ENCODE measurements around the gene SWT1.
A peak's percentile ranks its signal among the peaks of the same experiment; 100 is the strongest.

SWT1 gene

GRCh38 chr1:185155600-185156287 lies 1.2 kb upstream of the SWT1 start:
- Histone ChIP-seq H3F3A (ENCODE audit: low read depth) (no peaks in the 10 kb centered on the region), H2AFZ (ENCODE audit: low read length) (no peak overlapping the region), H3K9me3 (ENCODE audit: insufficient read depth, low read depth, low read length) (no peaks in the 10 kb centered on the region), H3K4me2 (ENCODE audit: low read depth, low read length, poor library complexity, severe bottlenecking) (peak overlapping the region; percentile 74), H3K27me3 (ENCODE audit: insufficient read depth, low read length, poor library complexity, severe bottlenecking) (no peaks in the 10 kb centered on the region), H3K79me2 (ENCODE audit: insufficient read depth, low read length) (peaks cover 19% of the 10 kb centered on the region), H3K9ac (ENCODE audit: low read depth, low read length, poor library complexity, severe bottlenecking) (peak overlapping the region; percentile 92), H3K4me1 (ENCODE audit: insufficient read depth, low read length, poor library complexity, severe bottlenecking) (peaks cover 37% of the 10 kb centered on the region), H3K4me3 (ENCODE audit: low read length, poor library complexity, severe bottlenecking) (peak overlapping the region; percentile 97), H3K36me3 (ENCODE audit: insufficient read depth, low read length) (no peaks in the 10 kb centered on the region), H4K20me1 (ENCODE audit: insufficient read depth, low read length, poor library complexity, severe bottlenecking) (peaks cover 6% of the 10 kb centered on the region), H3K9me2 (replicated peaks; ENCODE audit: low read depth, low read length) (no peaks in the 10 kb centered on the region)
- TF ChIP-seq EZH2phosphoT487 (IDR thresholded peaks at IDR 0.05; ENCODE audit: borderline replicate concordance) (no peak), CTCF (conservative IDR thresholded peaks at IDR 0.05; ENCODE audit: low read length) (no peak)

- no peaks in the 10 kb centered on the region for H3K27me3 ChIP-seq (ENCODE audit: insufficient read depth, low read length, poor library complexity, severe bottlenecking)
- peaks cover 6% of the 10 kb centered on the region for H4K20me1 ChIP-seq (ENCODE audit: insufficient read depth, low read length, poor library complexity, severe bottlenecking)
- TF ChIP-seq EZH2phosphoT487 (IDR thresholded peaks at IDR 0.05; ENCODE audit: borderline replicate concordance) (no peak), CTCF (conservative IDR thresholded peaks at IDR 0.05; ENCODE audit: low read length) (no peak)
- H3K79me2 ChIP-seq (ENCODE audit: insufficient read depth, low read length) = peaks cover 19% of the 10 kb centered on the region
- H3K4me2 ChIP-seq (ENCODE audit: low read depth, low read length, poor library complexity, severe bottlenecking) = peak overlapping the region; percentile 74
- H3K36me3 ChIP-seq (ENCODE audit: insufficient read depth, low read length) = no peaks in the 10 kb centered on the region
- H2AFZ ChIP-seq (ENCODE audit: low read length) = peak overlapping the region; percentile 86
- peak overlapping the region; percentile 92 for H3K9ac ChIP-seq (ENCODE audit: low read depth, low read length, poor library complexity, severe bottlenecking)
- peaks cover 37% of the 10 kb centered on the region for H3K4me1 ChIP-seq (ENCODE audit: insufficient read depth, low read length, poor library complexity, severe bottlenecking)
- H3F3A ChIP-seq (ENCODE audit: low read depth) = no peaks in the 10 kb centered on the region
- peak overlapping the region; percentile 97 for H3K4me3 ChIP-seq (ENCODE audit: low read length, poor library complexity, severe bottlenecking)
- no peaks in the 10 kb centered on the region for H3K9me3 ChIP-seq (ENCODE audit: insufficient read depth, low read depth, low read length)
- H3K9me2 ChIP-seq (replicated peaks; ENCODE audit: low read depth, low read length) = no peaks in the 10 kb centered on the region
Measured at GRCh38 chr1:185156288-185156853, 596 bp upstream of the SWT1 start.

GRCh38 chr1:185157599-185158412 lies 839 bp downstream of the SWT1 start:
- Histone ChIP-seq H3K4me1 (ENCODE audit: insufficient read depth, low read length, poor library complexity, severe bottlenecking) (peaks cover 32% of the 10 kb centered on the region), H2AFZ (ENCODE audit: low read length) (peak overlapping the region; percentile 90), H3K9ac (ENCODE audit: low read depth, low read length, poor library complexity, severe bottlenecking) (peak overlapping the region; percentile 72)

More at GRCh38 chr1:185157599-185158412, 839 bp downstream of the SWT1 start:
- H3K4me2 ChIP-seq (ENCODE audit: low read depth, low read length, poor library complexity, severe bottlenecking) = peak overlapping the region; percentile 100
- no peaks in the 10 kb centered on the region for H3K36me3 ChIP-seq (ENCODE audit: insufficient read depth, low read length)
- H4K20me1 ChIP-seq (ENCODE audit: insufficient read depth, low read length, poor library complexity, severe bottlenecking) = peaks cover 6% of the 10 kb centered on the region
- H3F3A ChIP-seq (ENCODE audit: low read depth) = no peaks in the 10 kb centered on the region
- peaks cover 19% of the 10 kb centered on the region for H3K79me2 ChIP-seq (ENCODE audit: insufficient read depth, low read length)
- H3K27me3 ChIP-seq (ENCODE audit: insufficient read depth, low read length, poor library complexity, severe bottlenecking) = no peaks in the 10 kb centered on the region
- TF ChIP-seq CTCF (conservative IDR thresholded peaks at IDR 0.05; ENCODE audit: low read length) (no peak), EZH2phosphoT487 (IDR thresholded peaks at IDR 0.05; ENCODE audit: borderline replicate concordance) (no peak)
- no peaks in the 10 kb centered on the region for H3K9me2 ChIP-seq (replicated peaks; ENCODE audit: low read depth, low read length)
- peak overlapping the region; percentile 97 for H3K4me3 ChIP-seq (ENCODE audit: low read length, poor library complexity, severe bottlenecking)
- no peaks in the 10 kb centered on the region for H3K9me3 ChIP-seq (ENCODE audit: insufficient read depth, low read depth, low read length)

Data from Loucy (cell line).